WTC11 (cell line): ENCODE measurements around the gene PRDM9. TPM values are rescaled to one million over a fixed set of nuclear protein-coding genes. Genes with fewer than 3 reads are reported as not detected.

ENCODE experiments used
- ATAC-seq: fragments of 200-7000 bp; cut with Tn5 transposase; 2 replicates; pipeline ENCODE4 v1.10.0; 2021; ENCODE audit warnings: mild to moderate bottlenecking, moderate library complexity
- CTCF ChIA-PET: fragments of 300-600 bp; sonication (Branson Sonifier 250); formaldehyde crosslinking; loops from one replicate; lab custom pipeline; 2021; ENCODE audit warnings: antibody characterized with exemption; lab: Charles Lee
- POLR2A ChIA-PET: fragments of 350-600 bp; sonication (Branson Sonifier 250); formaldehyde crosslinking; loops from one replicate; lab custom pipeline; 2021; ENCODE audit warnings: antibody characterized with exemption; lab: Charles Lee
- DNase-seq: peaks from one replicate; pipeline ENCODE4 v3.0.0; 2021; ENCODE audit warnings: low spot score
- H3K27ac Mint-ChIP-seq: 2 replicates; pipeline ENCODE4 v1.8.0; 2021; ENCODE audit warnings: mixed read lengths
- H3K27me3 Mint-ChIP-seq: 2 replicates; pipeline ENCODE4 v1.8.0; 2021; ENCODE audit warnings: low read depth, mild to moderate bottlenecking, moderate library complexity, mixed read lengths
- H3K36me3 Mint-ChIP-seq: 2 replicates; pipeline ENCODE4 v1.8.0; 2021; ENCODE audit warnings: mixed read lengths
- H3K4me1 Mint-ChIP-seq: 2 replicates; pipeline ENCODE4 v1.8.0; 2022; ENCODE audit warnings: mixed read lengths
- H3K4me3 Mint-ChIP-seq: 2 replicates; pipeline ENCODE4 v1.8.0; 2021; ENCODE audit warnings: mild to moderate bottlenecking, moderate library complexity, mixed read lengths
- H3K9me3 Mint-ChIP-seq: 2 replicates; pipeline ENCODE4 v1.8.0; 2021; ENCODE audit warnings: mixed read lengths
- ATF3 ChIP-seq: sonication (generic); formaldehyde crosslinking; conservative IDR thresholded peaks from 2 replicates; pipeline ENCODE4 v1.8.1; 2022; ENCODE audit warnings: mild to moderate bottlenecking, missing genetic modification reagents
- CTCF ChIP-seq: fragments of 200-600 bp; IDR thresholded peaks from 2 replicates; pipeline ENCODE4 v1.8.0; 2022; ENCODE audit warnings: antibody characterized with exemption
- EMX1 ChIP-seq: fragments of 250-450 bp; sonication (Bioruptor Pico); IDR thresholded peaks from 2 replicates; pipeline ENCODE4 v1.8.0; 2021; ENCODE audit warnings: mild to moderate bottlenecking
- FOXK1 ChIP-seq: sonication (generic); formaldehyde crosslinking; IDR thresholded peaks from 2 replicates; pipeline ENCODE4 v1.8.0; 2022; ENCODE audit warnings: mild to moderate bottlenecking, moderate library complexity, missing genetic modification reagents
- GABPB1 ChIP-seq: sonication (generic); formaldehyde crosslinking; IDR thresholded peaks from 2 replicates; pipeline ENCODE4 v1.8.1; 2023; ENCODE audit warnings: mild to moderate bottlenecking, missing genetic modification reagents
- IRF2 ChIP-seq: sonication (generic); formaldehyde crosslinking; IDR thresholded peaks from 2 replicates; pipeline ENCODE4 v1.8.0; 2022; ENCODE audit warnings: low read depth, missing genetic modification reagents, borderline replicate concordance
- NFE2L1 ChIP-seq: sonication (generic); formaldehyde crosslinking; IDR thresholded peaks from 2 replicates; pipeline ENCODE4 v1.8.1; 2023; ENCODE audit warnings: missing genetic modification reagents
- PRDM15 ChIP-seq: sonication (generic); formaldehyde crosslinking; IDR thresholded peaks from 2 replicates; pipeline ENCODE4 v1.8.0; 2022; ENCODE audit warnings: missing genetic modification reagents
- PRRX2 ChIP-seq: fragments of 250-450 bp; sonication (Bioruptor Pico); IDR thresholded peaks from 2 replicates; pipeline ENCODE4 v1.8.0; 2021; ENCODE audit warnings: mild to moderate bottlenecking
- ZNF263 ChIP-seq: sonication (generic); formaldehyde crosslinking; IDR thresholded peaks from 2 replicates; pipeline ENCODE4 v1.8.1; 2022; ENCODE audit warnings: low read depth, mild to moderate bottlenecking, moderate library complexity, missing genetic modification reagents
- ZNF281 ChIP-seq: sonication (generic); formaldehyde crosslinking; IDR thresholded peaks from 2 replicates; pipeline ENCODE4 v1.8.0; 2023; ENCODE audit warnings: mild to moderate bottlenecking, missing genetic modification reagents
- ZSCAN18 ChIP-seq: fragments of 250-450 bp; sonication (Bioruptor Pico); IDR thresholded peaks from 2 replicates; pipeline ENCODE4 v2.1.2; 2022; ENCODE audit warnings: mild to moderate bottlenecking, moderate library complexity
- total RNA-seq: library from RNA; stranded (reverse); gene quantifications from 3 replicates; pipeline ENCODE4 v1.2.3, GENCODE V29; 2021

The PRDM9 gene
- total RNA-seq, 1 experiment from 2014 or later, result 0.15 TPM

- no peak for ATAC-seq
- no peak overlapping the region for H3K27ac Mint-ChIP-seq
- H3K4me3 Mint-ChIP-seq, result no peak overlapping the region
Measured at GRCh38 chr5:23466401-23466912, 41.0 kb upstream of the PRDM9 start.

GRCh38 chr5:23468658-23469057, 38.8 kb upstream of the PRDM9 start:
- Mint-ChIP-seq H3K36me3 (peaks cover 28% of the 10 kb centered on the region), H3K27ac (no peak overlapping the region), H3K4me1 (peaks cover 3% of the 10 kb centered on the region; the same call in 1 of the 2 replicates), H3K27me3 (no peaks in the 10 kb centered on the region), H3K4me3 (no peak overlapping the region), H3K9me3 (peaks cover 36% of the 10 kb centered on the region)
- no peak for TF ChIP-seq ZNF281 (CRISPR knock-in tag)
- ATAC-seq (no peak), DNase-seq (no peak)
- ChIA-PET CTCF (no interaction called here), POLR2A (interaction anchor here (1.2 kb wide), 1 partner anchor 15 kb away, joined by 3 read pairs; no protein-coding TSS in a partner anchor)

More at GRCh38 chr5:23466401-23466912, 41.0 kb upstream of the PRDM9 start:
- no peak for DNase-seq
- peaks cover 33% of the 10 kb centered on the region for H3K36me3 Mint-ChIP-seq
- peaks cover 3% of the 10 kb centered on the region; the same call in 1 of the 2 replicates for H3K4me1 Mint-ChIP-seq
- POLR2A ChIA-PET, result no interaction called here
- TF ChIP-seq EMX1 (no peak), NFE2L1 (CRISPR knock-in tag) (no peak), GABPB1 (CRISPR knock-in tag) (no peak), IRF2 (CRISPR knock-in tag) (no peak), PRRX2 (CRISPR knock-in tag) (no peak), PRDM15 (no peak)
- TF ChIP-seq, all 79 proteins: peak for 0
- no peaks in the 10 kb centered on the region for H3K27me3 Mint-ChIP-seq
- peaks cover 44% of the 10 kb centered on the region for H3K9me3 Mint-ChIP-seq
- CTCF ChIA-PET, result no interaction called here

GRCh38 chr5:23473915-23474314, 33.5 kb upstream of the PRDM9 start:
- H3K9me3 Mint-ChIP-seq, result peaks cover 18% of the 10 kb centered on the region
- CTCF ChIA-PET, result no interaction called here
- peaks cover under 1% of the 10 kb centered on the region; the same call in 1 of the 2 replicates for H3K4me1 Mint-ChIP-seq
- no peak overlapping the region for H3K4me3 Mint-ChIP-seq
- no peaks in the 10 kb centered on the region for H3K36me3 Mint-ChIP-seq
- TF ChIP-seq ZSCAN18 (CRISPR knock-in tag), result no peak
- no peak for TF ChIP-seq ZNF263 (CRISPR knock-in tag)
- no peak for TF ChIP-seq FOXK1 (CRISPR knock-in tag)
- TF ChIP-seq ATF3 (CRISPR knock-in tag), result no peak
- TF ChIP-seq CTCF, result no peak
- no peaks in the 10 kb centered on the region for H3K27me3 Mint-ChIP-seq
- POLR2A ChIA-PET, result no interaction called here
- DNase-seq, result no peak
- ATAC-seq, result no peak
- H3K27ac Mint-ChIP-seq, result no peak overlapping the region
